ENCODE data around the gene ATP5PD.
"Not testable (repeated sequence)": the region's sequence is repeated elsewhere in the genome, so short reads cannot be mapped to it uniquely, and the experiment has no call there.

- TF ChIP-seq CTCF, POLR2AphosphoS5, POLR2A, EP300 (IDR thresholded peaks at IDR 0.05): not testable (repeated sequence)
Observed at GRCh38 chr17:75025398-75025734, 21.4 kb downstream of the ATP5PD start.
